ENCODE measurements around the gene KIF9. TPM values are rescaled to one million over a fixed set of nuclear protein-coding genes. Genes with fewer than 3 reads are reported as not detected.
"Not testable (repeated sequence)": the region's sequence is repeated elsewhere in the genome, so short reads cannot be mapped to it uniquely, and the experiment has no call there.

Gene KIF9
- total RNA-seq, 1 donor from 2014 or later: 19.8 TPM

- not testable (repeated sequence) for DNase-seq (ENCODE audit: low read depth)
Measured at GRCh38 chr3:47181685-47182084, 100.9 kb downstream of the KIF9 start.

DNA sequence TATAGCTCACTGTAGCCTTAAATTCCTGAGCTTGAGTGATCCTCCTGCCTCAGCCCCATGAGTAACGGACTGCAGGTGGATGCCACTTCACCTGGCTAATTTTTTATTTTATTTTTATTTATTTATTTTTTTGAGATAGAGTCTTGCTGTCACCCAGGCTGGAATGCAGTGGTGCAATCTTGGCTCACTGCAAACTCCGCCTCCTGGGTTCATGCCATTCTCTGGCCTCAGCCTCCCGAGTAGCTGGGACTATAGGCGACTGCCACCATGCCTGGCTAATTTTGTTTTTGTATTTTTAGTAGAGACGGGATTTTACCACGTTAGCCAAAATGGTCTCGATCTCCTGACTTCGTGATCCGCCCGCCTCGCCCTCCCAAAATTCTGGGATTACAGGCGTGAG, 102.6 kb downstream of the KIF9 start:
- not testable (repeated sequence) for DNase-seq (ENCODE audit: low read depth)

Other genes starting within 250 kb of the KIF9 start
- gene SETD2, start 118.7 kb downstream of the KIF9 start, total RNA-seq: 22.7 and 75.3 TPM in 2 replicates
- gene KLHL18, start 145 bp upstream of the KIF9 start, total RNA-seq: 38.0 and 38.2 TPM in 2 replicates
- gene PTPN23, start 98.2 kb upstream of the KIF9 start, total RNA-seq: 10.6 and 50.3 TPM in 2 replicates
- 37.9 and 91.4 TPM in 2 replicates for gene SCAP, start 193.1 kb upstream of the KIF9 start, total RNA-seq
- 17.4 and 29.2 TPM in 2 replicates for gene ELP6, start 230.9 kb upstream of the KIF9 start, total RNA-seq

Measured in renal cortical epithelial cell (primary cell).